Measurements from ENCODE around the gene RRP15.

DNA sequence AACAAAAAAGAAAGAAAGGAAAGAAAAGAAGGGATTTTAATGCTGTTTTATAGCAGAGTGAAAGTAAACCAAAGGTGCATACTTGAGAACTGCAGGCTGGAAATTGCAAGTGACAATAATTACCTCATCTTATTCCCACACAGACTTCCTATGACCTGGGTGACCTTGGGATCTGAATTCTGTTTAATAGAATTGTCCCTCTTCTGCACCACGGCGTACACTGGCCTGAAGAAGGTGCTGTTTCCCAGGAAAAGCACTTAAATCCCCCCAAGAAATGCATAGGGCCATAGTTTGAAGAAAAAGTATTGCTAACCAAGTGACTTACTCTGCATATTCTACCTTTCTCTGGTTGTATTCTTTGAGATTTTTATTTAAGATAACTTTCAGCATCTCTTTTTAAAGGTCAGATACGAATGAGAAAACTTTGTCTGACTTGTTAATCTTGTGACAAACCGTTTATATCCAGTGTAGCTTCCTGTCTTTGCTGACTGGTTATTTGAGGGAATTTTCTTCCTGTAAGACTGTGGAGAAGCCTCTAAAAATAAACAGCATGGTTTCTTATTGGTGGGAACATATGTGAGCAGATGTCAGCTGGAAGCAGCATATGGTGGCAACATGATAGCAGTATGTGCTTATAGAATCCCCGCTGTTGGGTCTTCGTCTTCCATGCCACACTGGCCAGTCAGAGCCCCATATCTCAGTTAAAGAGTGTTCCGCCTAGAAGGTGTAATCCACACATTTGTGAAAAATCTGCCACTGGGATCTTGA lies 76.4 kb downstream of the RRP15 start:
- TF ChIP-seq GATA1 (IDR thresholded peaks at IDR 0.05; ENCODE audit: low read depth, low read length): no peak
- no peak for TF ChIP-seq POLR2A (IDR thresholded peaks at IDR 0.05; ENCODE audit: low read length)
